MCF 10A (cell line): ENCODE data around the gene EXD3. TPM values are rescaled to one million over a fixed set of nuclear protein-coding genes. Genes with fewer than 3 reads are reported as not detected.

Experiments used
- BruUV-seq: library from RNA; stranded (reverse); fragments of 400-500 nt; replicated peaks from 2 replicates; lab custom pipeline; 2021; lab: Mats Ljungman, UMichigan
- CTCF ChIA-PET: fragments of 300-600 bp; sonication (Branson Sonifier 250); formaldehyde crosslinking; extraction: SDS; loops from one replicate; lab custom pipeline; 2021; ENCODE audit warnings: antibody characterized with exemption, inconsistent platforms; lab: Yijun Ruan, JAX
- POLR2A ChIA-PET: fragments of 300-600, 350-650 bp; sonication (Branson Sonifier 250); formaldehyde crosslinking; extraction: SDS; loops from one replicate; lab custom pipeline; 2020; ENCODE audit warnings: antibody characterized with exemption, inconsistent platforms; lab: Yijun Ruan, JAX
- DNase-seq: peaks from one replicate; pipeline ENCODE4 v3.0.0-alpha.2; 2018; ENCODE audit not compliant: unreplicated experiment
- H3K27ac Mint-ChIP-seq: one replicate; pipeline ENCODE4 v1.8.0; 2022; ENCODE audit warnings: mild to moderate bottlenecking, low read depth, mixed read lengths; ENCODE audit not compliant: unreplicated experiment
- H3K27me3 Mint-ChIP-seq: one replicate; pipeline ENCODE4 v1.8.0; 2022; ENCODE audit warnings: mixed read lengths; ENCODE audit not compliant: insufficient read depth, unreplicated experiment
- H3K36me3 Mint-ChIP-seq: one replicate; pipeline ENCODE4 v1.8.0; 2022; ENCODE audit warnings: mild to moderate bottlenecking, moderate library complexity, mixed read lengths; ENCODE audit not compliant: insufficient read depth, unreplicated experiment
- H3K4me1 Mint-ChIP-seq: one replicate; pipeline ENCODE4 v1.8.0; 2022; ENCODE audit warnings: mixed read lengths; ENCODE audit not compliant: insufficient read depth, unreplicated experiment
- H3K4me3 Mint-ChIP-seq: one replicate; pipeline ENCODE4 v1.8.0; 2022; ENCODE audit warnings: mild to moderate bottlenecking, moderate library complexity, mixed read lengths; ENCODE audit not compliant: unreplicated experiment
- H3K9me3 Mint-ChIP-seq: one replicate; pipeline ENCODE4 v1.8.0; 2022; ENCODE audit warnings: mixed read lengths; ENCODE audit not compliant: unreplicated experiment
- CTCF ChIP-seq: fragments of 200-600 bp; IDR thresholded peaks from one replicate; pipeline ENCODE4 v1.8.0; 2022; ENCODE audit warnings: antibody characterized with exemption, mild to moderate bottlenecking; ENCODE audit not compliant: unreplicated experiment
- intact Hi-C: fragments of 100-400 bp; cut with micrococcal nuclease; formaldehyde crosslinking; loops from 2 replicates; pipeline ENCODE4 v1.14.1; 2022
- total RNA-seq: library from RNA; stranded (reverse); gene quantifications from 2 replicates; pipeline ENCODE4 v1.2.3, GENCODE V29; 2022

Gene EXD3
- total RNA-seq, 1 experiment from 2014 or later = 17.1 TPM

- CTCF ChIA-PET = no interaction called here
- intact Hi-C loops = no loop called here
- H3K9me3 Mint-ChIP-seq = no peaks in the 10 kb centered on the region
These were observed 50.0 kb downstream of the EXD3 start for GRCh38 chr9:137372693-137373610.

DNA sequence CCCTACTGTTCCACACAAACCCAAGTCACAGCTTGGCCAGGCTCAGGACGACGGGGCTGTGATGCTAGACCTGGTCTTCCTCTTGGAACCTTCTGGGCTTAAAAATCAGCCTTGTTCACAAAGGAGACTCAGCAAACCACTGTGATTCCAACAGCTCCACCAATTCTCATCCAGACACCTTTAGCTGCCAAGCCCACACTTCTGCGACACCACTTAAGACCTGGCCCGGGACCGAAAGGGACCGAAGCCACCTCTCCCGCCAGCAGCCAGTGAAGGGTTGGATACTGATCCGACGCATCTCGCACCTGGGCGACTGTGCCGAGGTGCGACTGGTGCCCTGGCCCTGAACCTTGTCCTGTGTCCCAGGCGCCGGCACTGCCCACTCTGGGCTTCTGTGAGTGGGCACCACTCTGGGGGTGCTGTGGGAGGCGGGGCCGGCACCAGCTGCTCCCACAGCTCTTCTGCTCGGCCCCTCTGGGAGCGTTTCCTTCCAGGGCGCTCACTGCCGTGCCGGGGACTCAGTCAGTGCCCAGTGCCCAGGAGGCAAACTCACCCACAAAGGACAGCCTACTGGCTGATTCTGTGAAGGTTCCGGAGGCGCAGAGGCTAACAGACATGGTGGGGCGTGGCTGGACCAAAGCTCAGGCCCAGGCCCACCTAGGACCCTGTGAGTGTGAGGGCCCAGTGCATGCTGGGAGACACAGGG is 50.9 kb downstream of the EXD3 start:
- Mint-ChIP-seq H3K4me3 (no peak overlapping the region), H3K4me1 (no peaks in the 10 kb centered on the region), H3K27ac (no peak overlapping the region), H3K36me3 (peaks cover 7% of the 10 kb centered on the region), H3K27me3 (no peaks in the 10 kb centered on the region), H3K9me3 (no peaks in the 10 kb centered on the region)
- ChIA-PET CTCF (no interaction called here), POLR2A (interaction anchor here (0.7 to 1.0 kb wide), 2 partner anchors 15 to 180 kb away, joined by 3 read pairs; partner anchors contain the start of gene MRPL41)
- DNase-seq = no peak
- no TSS peak for BruUV-seq
- intact Hi-C loops = no loop called here
- no peak for TF ChIP-seq CTCF

More at GRCh38 chr9:137372693-137373610, 50.0 kb downstream of the EXD3 start:
- no peaks in the 10 kb centered on the region for H3K4me1 Mint-ChIP-seq
- no TSS peak for BruUV-seq
- no peak for DNase-seq
- no peak overlapping the region for H3K4me3 Mint-ChIP-seq
- H3K36me3 Mint-ChIP-seq = peaks cover 7% of the 10 kb centered on the region
- no peaks in the 10 kb centered on the region for H3K27me3 Mint-ChIP-seq
- TF ChIP-seq CTCF = no peak
- H3K27ac Mint-ChIP-seq = no peak overlapping the region
- POLR2A ChIA-PET = interaction anchor here (0.6 kb wide), 1 partner anchor 11 kb away, joined by 3 read pairs; no protein-coding TSS in a partner anchor

- H3K27me3 Mint-ChIP-seq = no peaks in the 10 kb centered on the region
- no peak for TF ChIP-seq CTCF
- no peak for DNase-seq
- no peak overlapping the region for H3K27ac Mint-ChIP-seq
- H3K9me3 Mint-ChIP-seq = no peaks in the 10 kb centered on the region
- ChIA-PET CTCF (no interaction called here), POLR2A (interaction anchor here (0.7 to 1.0 kb wide), 2 partner anchors 16 to 180 kb away, joined by 3 read pairs; partner anchors contain the start of gene MRPL41)
- peaks cover 7% of the 10 kb centered on the region for H3K36me3 Mint-ChIP-seq
- intact Hi-C loops = no loop called here
- no peak overlapping the region for H3K4me3 Mint-ChIP-seq
- no TSS peak for BruUV-seq
- H3K4me1 Mint-ChIP-seq = no peaks in the 10 kb centered on the region
These were observed 51.4 kb downstream of the EXD3 start for GRCh38 chr9:137371521-137371941.
